Parathyroid adenoma (tissue), 2 donors: ENCODE data around the gene DNM3.

Experiments used
- H2AFZ ChIP-seq: fragments of 300-600 bp; sonication (generic); one replicate; pipeline ENCODE4 v1.7.0; 2017; ENCODE audit warnings: antibody characterized with exemption, mild to moderate bottlenecking
- H3K27ac ChIP-seq: fragments of 300-600 bp; sonication (generic); one replicate; pipeline ENCODE4 v1.7.0; 2017
- H3K27me3 ChIP-seq: fragments of 300-600 bp; sonication (generic); one replicate; pipeline ENCODE4 v1.7.0; 2017; ENCODE audit warnings: low read length; ENCODE audit not compliant: control insufficient read depth, insufficient read depth
- H3K36me3 ChIP-seq: fragments of 300-600 bp; sonication (generic); one replicate; pipeline ENCODE4 v1.7.0; 2017; ENCODE audit warnings: low read length; ENCODE audit not compliant: control insufficient read depth, insufficient read depth
- H3K4me1 ChIP-seq: fragments of 300-600 bp; sonication (generic); one replicate; pipeline ENCODE4 v1.7.0; 2017; ENCODE audit warnings: control low read depth
- H3K4me2 ChIP-seq: fragments of 300-600 bp; sonication (generic); one replicate; pipeline ENCODE4 v1.7.0; 2017; ENCODE audit warnings: low read length
- H3K4me3 ChIP-seq: fragments of 300-600 bp; sonication (generic); one replicate; pipeline ENCODE4 v1.7.0; 2017; ENCODE audit warnings: low read depth, low read length
- H3K79me2 ChIP-seq: fragments of 300-600 bp; sonication (generic); one replicate; pipeline ENCODE4 v1.7.0; 2017; ENCODE audit warnings: control low read depth
- H3K9ac ChIP-seq: fragments of 300-600 bp; sonication (generic); one replicate; pipeline ENCODE4 v1.7.0; 2017; ENCODE audit warnings: mild to moderate bottlenecking
- H3K9me3 ChIP-seq: fragments of 300-600 bp; sonication (generic); one replicate; pipeline ENCODE4 v1.7.0; 2017; ENCODE audit warnings: low read length; ENCODE audit not compliant: control insufficient read depth
- CTCF ChIP-seq: fragments of 300-600 bp; sonication (generic); IDR thresholded peaks from one replicate; pipeline ENCODE4 v1.7.0; 2017; ENCODE audit warnings: antibody characterized with exemption, mild to moderate bottlenecking
- donor health status: primary hyperparathyroidism.

The DNM3 gene

GRCh38 chr1:172420385-172420784 is 579.1 kb downstream of the DNM3 start, which contains the start of gene C1orf105:
Gene C1orf105 (plus strand): TSS chr1:172420685. CDS start chr1:172420886, 201 bp downstream.
- no peak within 1 kb of the TSS for H3K4me3 ChIP-seq
- H3K4me1 ChIP-seq = no peaks in the 10 kb centered on the region
- H3K27me3 ChIP-seq = no peaks in the 10 kb centered on the region
- no peak within 1 kb of the TSS for H3K4me2 ChIP-seq
- no peak within 1 kb of the TSS for H3K9ac ChIP-seq
- H3K9me3 ChIP-seq = no peaks in the 10 kb centered on the region
- H3K79me2 ChIP-seq = no peaks in the 10 kb centered on the region
- TF ChIP-seq CTCF = no peak
- no peaks in the 10 kb centered on the region for H3K36me3 ChIP-seq
- H2AFZ ChIP-seq = no peak within 1 kb of the TSS
- H3K27ac ChIP-seq = no peak within 1 kb of the TSS

- H3K4me2 ChIP-seq = no peak overlapping the region
- no peak for TF ChIP-seq CTCF
- H3K79me2 ChIP-seq = no peaks in the 10 kb centered on the region
- H3K4me3 ChIP-seq = no peak overlapping the region
- H3K9ac ChIP-seq = no peak overlapping the region
- H3K27ac ChIP-seq = no peak overlapping the region
- H3K27me3 ChIP-seq = no peaks in the 10 kb centered on the region
- no peaks in the 10 kb centered on the region for H3K36me3 ChIP-seq
- no peak overlapping the region for H2AFZ ChIP-seq
- no peaks in the 10 kb centered on the region for H3K9me3 ChIP-seq
- no peaks in the 10 kb centered on the region for H3K4me1 ChIP-seq
Measured at GRCh38 chr1:172421974-172422604, 580.8 kb downstream of the DNM3 start.

GRCh38 chr1:172423336-172423735 is 582.0 kb downstream of the DNM3 start:
- H3K4me2 ChIP-seq = no peak overlapping the region
- no peak overlapping the region for H3K4me3 ChIP-seq
- H3K9me3 ChIP-seq = no peaks in the 10 kb centered on the region
- no peaks in the 10 kb centered on the region for H3K4me1 ChIP-seq
- H3K36me3 ChIP-seq = no peaks in the 10 kb centered on the region
- H3K79me2 ChIP-seq = no peaks in the 10 kb centered on the region
- no peak overlapping the region for H3K27ac ChIP-seq
- H3K27me3 ChIP-seq = no peaks in the 10 kb centered on the region
- no peak overlapping the region for H2AFZ ChIP-seq
- no peak overlapping the region for H3K9ac ChIP-seq
- TF ChIP-seq CTCF = no peak

- Histone ChIP-seq H3K36me3 (no peaks in the 10 kb centered on the region), H3K27ac (no peak overlapping the region), H3K4me1 (no peaks in the 10 kb centered on the region), H3K27me3 (no peaks in the 10 kb centered on the region), H3K79me2 (peaks cover 2% of the 10 kb centered on the region), H3K4me2 (no peak overlapping the region), H3K9me3 (no peaks in the 10 kb centered on the region), H2AFZ (no peak overlapping the region), H3K9ac (no peak overlapping the region), H3K4me3 (no peak overlapping the region)
- no peak for TF ChIP-seq CTCF
Measured at GRCh38 chr1:172425339-172425738, 584.0 kb downstream of the DNM3 start.

GRCh38 chr1:172427191-172427590 is 585.9 kb downstream of the DNM3 start:
- no peak overlapping the region for H3K27ac ChIP-seq
- TF ChIP-seq CTCF = no peak

More at GRCh38 chr1:172427191-172427590, 585.9 kb downstream of the DNM3 start:
- no peak overlapping the region for H3K9ac ChIP-seq
- H3K36me3 ChIP-seq = no peaks in the 10 kb centered on the region
- H2AFZ ChIP-seq = no peak overlapping the region
- no peak overlapping the region for H3K4me3 ChIP-seq
- H3K4me1 ChIP-seq = no peaks in the 10 kb centered on the region
- H3K79me2 ChIP-seq = peaks cover 2% of the 10 kb centered on the region
- no peak overlapping the region for H3K4me2 ChIP-seq
- H3K9me3 ChIP-seq = no peaks in the 10 kb centered on the region
- H3K27me3 ChIP-seq = no peaks in the 10 kb centered on the region
